ENCODE measurements around the gene ZNF507.
"Not testable (repeated sequence)": the region's sequence is repeated elsewhere in the genome, so short reads cannot be mapped to it uniquely, and the experiment has no call there.

ZNF507 gene

GRCh38 chr19:32368787-32369186, 23.4 kb downstream of the ZNF507 start:
- DNase-seq (ENCODE audit: low spot score), result no peak

- no peak for DNase-seq (ENCODE audit: low spot score)
These were observed 27.5 kb downstream of the ZNF507 start for GRCh38 chr19:32372726-32373517.

GRCh38 chr19:32373585-32374295, 28.3 kb downstream of the ZNF507 start:
- peak; percentile 63 for DNase-seq (ENCODE audit: low spot score)

- not testable (repeated sequence) for DNase-seq (ENCODE audit: low spot score)
These were observed 29.0 kb downstream of the ZNF507 start for GRCh38 chr19:32374362-32374761.

- DNase-seq (ENCODE audit: low spot score), result not testable (repeated sequence)
These were observed 31.7 kb downstream of the ZNF507 start for GRCh38 chr19:32377088-32377487.

- DNase-seq (ENCODE audit: low spot score), result no peak
These were observed 34.9 kb downstream of the ZNF507 start for GRCh38 chr19:32380269-32380668.

GRCh38 chr19:32387701-32388392, 42.4 kb downstream of the ZNF507 start:
- DNase-seq (ENCODE audit: low spot score), result no peak

- no peak for DNase-seq (ENCODE audit: low spot score)
These were observed 43.0 kb downstream of the ZNF507 start for GRCh38 chr19:32388393-32388855.

- DNase-seq (ENCODE audit: low spot score), result no peak
These were observed 47.5 kb downstream of the ZNF507 start for GRCh38 chr19:32392901-32393300.

- DNase-seq (ENCODE audit: low spot score), result no peak
These were observed 50.7 kb downstream of the ZNF507 start for GRCh38 chr19:32396046-32396652.

- no peak for DNase-seq (ENCODE audit: low spot score)
These were observed 52.3 kb downstream of the ZNF507 start for GRCh38 chr19:32397671-32398101.

- DNase-seq (ENCODE audit: low spot score), result no peak
These were observed 56.6 kb downstream of the ZNF507 start for GRCh38 chr19:32401992-32402391.

- no peak for DNase-seq (ENCODE audit: low spot score)
These were observed 58.0 kb downstream of the ZNF507 start for GRCh38 chr19:32403291-32403995.

- no peak for DNase-seq (ENCODE audit: low spot score)
These were observed 59.0 kb downstream of the ZNF507 start for GRCh38 chr19:32404213-32404932.

GRCh38 chr19:32404933-32405430, 59.6 kb downstream of the ZNF507 start:
- DNase-seq (ENCODE audit: low spot score), result peak; percentile 61

- DNase-seq (ENCODE audit: low spot score), result peak; percentile 96
These were observed 60.2 kb downstream of the ZNF507 start, which contains the start of gene DPY19L3 for GRCh38 chr19:32405431-32406160. Gene DPY19L3 (plus strand): TSS chr19:32405770. CDS start chr19:32408254, 2,484 bp downstream.

GRCh38 chr19:32406161-32407003, 61.0 kb downstream of the ZNF507 start:
- DNase-seq (ENCODE audit: low spot score), result peak; percentile 9
